ENCODE results near the gene IDUA. TPM values are rescaled to one million over a fixed set of nuclear protein-coding genes. Genes with fewer than 3 reads are reported as not detected.

The IDUA gene
- total RNA-seq, 4 donors from 2014 or later = 10.4 to 23.1 (median 11.5) TPM

- 4% methylated on average over 25 of the region's 36 CpGs for WGBS
- H3K27ac ChIP-seq (replicated peaks in 1 of 4) = peak overlapping the region in 3 of 4 donors; percentile 62 to 72 (median 64)
- DNase-seq (ENCODE audit: extremely low spot score) = no peak
- H3K4me3 ChIP-seq = peak overlapping the region; percentile 66 to 78 (median 74)
- H3K4me1 ChIP-seq = peaks cover 30 to 45% (median 35%) of the 10 kb centered on the region in 4 donors
- intact Hi-C loops (cut with DNase I) = no loop called here
- H3K36me3 ChIP-seq = no peaks in the 10 kb centered on the region
- TF ChIP-seq POLR2A (IDR thresholded peaks at IDR 0.05; ENCODE audit: low read depth) = no peak
- TF ChIP-seq POLR2AphosphoS5 (IDR thresholded peaks at IDR 0.05) = no peak
- TF ChIP-seq CTCF (IDR thresholded peaks at IDR 0.05) = no peak
- TF ChIP-seq EP300 (IDR thresholded peaks at IDR 0.05) = no peak
- peaks cover 0 to 48% (median 18%) of the 10 kb centered on the region in 4 donors for H3K27me3 ChIP-seq
- no peaks in the 10 kb centered on the region for H3K9me3 ChIP-seq
Measured at GRCh38 chr4:1008840-1009541, 22.1 kb downstream of the IDUA start.

GRCh38 chr4:1009542-1010394, 22.9 kb downstream of the IDUA start:
- H3K9me3 ChIP-seq = no peaks in the 10 kb centered on the region
- TF ChIP-seq CTCF (IDR thresholded peaks at IDR 0.05) = peak in 2 of 3 experiments; percentile 5 to 17
- TF ChIP-seq EP300 (IDR thresholded peaks at IDR 0.05) = no peak
- peak; percentile 14 to 53 for TF ChIP-seq POLR2AphosphoS5 (IDR thresholded peaks at IDR 0.05)
- TF ChIP-seq POLR2A (IDR thresholded peaks at IDR 0.05; ENCODE audit: low read depth) = no peak
- 0% methylated on average over 14 of the region's 109 CpGs for WGBS
- H3K4me1 ChIP-seq = peaks cover 30 to 49% (median 38%) of the 10 kb centered on the region in 4 donors
- intact Hi-C loops (cut with DNase I) = loop anchor here (5.0 kb wide), 1 partner anchor 38 kb away; no protein-coding TSS in a partner anchor
- H3K27me3 ChIP-seq = peaks cover 0 to 40% (median 14%) of the 10 kb centered on the region in 4 donors
- no peaks in the 10 kb centered on the region for H3K36me3 ChIP-seq
- H3K4me3 ChIP-seq = peak overlapping the region; percentile 66 to 78 (median 74)
- peak overlapping the region; percentile 73 to 85 (median 82) for H3K27ac ChIP-seq (replicated peaks in 1 of 4)
- no peak for DNase-seq (ENCODE audit: extremely low spot score)

GRCh38 chr4:1010395-1011021, 23.7 kb downstream of the IDUA start:
- no peak for DNase-seq (ENCODE audit: extremely low spot score)
- H3K9me3 ChIP-seq = no peaks in the 10 kb centered on the region
- H3K4me1 ChIP-seq = peaks cover 26 to 57% (median 44%) of the 10 kb centered on the region in 4 donors
- TF ChIP-seq CTCF (IDR thresholded peaks at IDR 0.05) (no peak), POLR2AphosphoS5 (IDR thresholded peaks at IDR 0.05) (peak; percentile 11 to 32), POLR2A (IDR thresholded peaks at IDR 0.05; ENCODE audit: low read depth) (peak; percentile 20), EP300 (IDR thresholded peaks at IDR 0.05) (no peak)
- 0% methylated on average over 4 of the region's 36 CpGs for WGBS
- H3K36me3 ChIP-seq = no peaks in the 10 kb centered on the region
- intact Hi-C loops (cut with DNase I) = loop anchor here (5.0 kb wide), 1 partner anchor 37 kb away; no protein-coding TSS in a partner anchor
- H3K27ac ChIP-seq (replicated peaks in 1 of 4) = peak overlapping the region; percentile 73 to 85 (median 82)
- peaks cover 0 to 32% (median 7%) of the 10 kb centered on the region in 4 donors for H3K27me3 ChIP-seq
- H3K4me3 ChIP-seq = peak overlapping the region; percentile 66 to 78 (median 74)

- DNase-seq (ENCODE audit: extremely low spot score) = peak; percentile 97
- Histone ChIP-seq H3K27ac (replicated peaks in 1 of 4) (peak within 1 kb of the TSS; percentile 73 to 85 (median 82)), H3K4me1 (peaks cover 26 to 60% (median 48%) of the 10 kb centered on the region in 4 donors), H3K4me3 (peak within 1 kb of the TSS; percentile 66 to 78 (median 74)), H3K9me3 (no peaks in the 10 kb centered on the region), H3K27me3 (peaks cover 0 to 26% (median 4%) of the 10 kb centered on the region in 4 donors), H3K36me3 (no peaks in the 10 kb centered on the region)
- intact Hi-C loops (cut with DNase I) = loop anchor here (5.0 kb wide), 1 partner anchor 36 kb away; no protein-coding TSS in a partner anchor
- TF ChIP-seq POLR2A (IDR thresholded peaks at IDR 0.05; ENCODE audit: low read depth) (no peak), EP300 (IDR thresholded peaks at IDR 0.05) (no peak), POLR2AphosphoS5 (IDR thresholded peaks at IDR 0.05) (no peak), CTCF (IDR thresholded peaks at IDR 0.05) (no peak)
- 0% methylated on average over 1 of the region's 89 CpGs for WGBS
Measured at GRCh38 chr4:1011022-1011665, 24.3 kb downstream of the IDUA start, which contains the start of gene FGFRL1. Gene FGFRL1 (plus strand): TSS chr4:1011626. CDS start chr4:1012486, 860 bp downstream.
